Suppressor macrophage treated with lipopolysaccharide for 1 hour (primary cell): Measurements from ENCODE around the gene ALOX15.
"Not testable (repeated sequence)": the region's sequence is repeated elsewhere in the genome, so short reads cannot be mapped to it uniquely, and the experiment has no call there.

Experiments
- DNase-seq, 3 donors: peaks; one replicate each; pipeline ENCODE4 v3.0.0-alpha.2; 2020 to 2022

ALOX15 gene

GRCh38 chr17:4641297-4642195 is at the start of gene ALOX15:
TSS of gene ALOX15 (minus strand) at chr17:4641678. CDS start at chr17:4641651, 27 bp downstream.
- no peak for DNase-seq

GRCh38 chr17:4690745-4691144 is 49.3 kb upstream of the ALOX15 start:
- DNase-seq: no peak

- DNase-seq: not testable (repeated sequence)
Observed at GRCh38 chr17:4689872-4690271, 48.4 kb upstream of the ALOX15 start.

- DNase-seq: not testable (repeated sequence)
Observed at GRCh38 chr17:4683739-4684138, 42.3 kb upstream of the ALOX15 start.

- DNase-seq: no peak
Observed at GRCh38 chr17:4679658-4680057, 38.2 kb upstream of the ALOX15 start.

- DNase-seq: peak; percentile 68 to 84 (median 71)
Observed at GRCh38 chr17:4678448-4679026, 37.1 kb upstream of the ALOX15 start.

- DNase-seq: no peak
Observed at GRCh38 chr17:4676791-4677190, 35.3 kb upstream of the ALOX15 start.

GRCh38 chr17:4675791-4676190 is 34.3 kb upstream of the ALOX15 start:
- no peak for DNase-seq

GRCh38 chr17:4674685-4674998 is 33.2 kb upstream of the ALOX15 start:
- no peak for DNase-seq

- DNase-seq: no peak
Observed at GRCh38 chr17:4673986-4674684, 32.7 kb upstream of the ALOX15 start.

- DNase-seq: no peak
Observed at GRCh38 chr17:4673169-4673568, 31.7 kb upstream of the ALOX15 start.

GRCh38 chr17:4672751-4673150 is 31.3 kb upstream of the ALOX15 start:
- DNase-seq: no peak

- DNase-seq: no peak
Observed at GRCh38 chr17:4672055-4672630, 30.7 kb upstream of the ALOX15 start.

GRCh38 chr17:4667166-4667565 is 25.7 kb upstream of the ALOX15 start:
- no peak for DNase-seq

GRCh38 chr17:4666296-4666695 is 24.8 kb upstream of the ALOX15 start:
- no peak for DNase-seq

- no peak for DNase-seq
Observed at GRCh38 chr17:4665027-4665426, 23.5 kb upstream of the ALOX15 start.

- no peak for DNase-seq
Observed at GRCh38 chr17:4664230-4664629, 22.8 kb upstream of the ALOX15 start.

- no peak for DNase-seq
Observed at GRCh38 chr17:4663711-4664110, 22.2 kb upstream of the ALOX15 start.

GRCh38 chr17:4658478-4659305 is 17.2 kb upstream of the ALOX15 start:
- DNase-seq: peak; percentile 82 to 92 (median 86)

- DNase-seq: no peak
Observed at GRCh38 chr17:4657678-4658077, 16.2 kb upstream of the ALOX15 start.

GRCh38 chr17:4655933-4656332 is 14.5 kb upstream of the ALOX15 start:
- not testable (repeated sequence) for DNase-seq

- DNase-seq: no peak
Observed at GRCh38 chr17:4652997-4653396, 11.5 kb upstream of the ALOX15 start.

- DNase-seq: no peak
Observed at GRCh38 chr17:4648741-4649140, 7.3 kb upstream of the ALOX15 start.
